Stomach (tissue), 9 donors: ENCODE measurements around the gene CYP1A2. TPM values are rescaled to one million over a fixed set of nuclear protein-coding genes. Genes with fewer than 3 reads are reported as not detected.

ENCODE experiments used
- DNase-seq, 2 donors: peaks; one replicate each; pipeline versions ENCODE4 v3.0.0 to v3.0.0-alpha.2; 2013 to 2019
- H3K27ac ChIP-seq, 5 donors: fragments of 200-600 bp in 4 of 5; sonication (generic) in 4 of 5; one replicate each; pipeline ENCODE4 v1.5.1; 2013 to 2019; ENCODE audit warnings: mild to moderate bottlenecking in 1 of 5, moderate library complexity in 1 of 5
- H3K27me3 ChIP-seq, 3 donors: fragments of 200-600 bp; sonication (generic); one replicate each; pipeline ENCODE4 v1.5.1; 2017 to 2019; ENCODE audit warnings: mixed run types in 1 of 3
- H3K36me3 ChIP-seq, 4 donors: fragments of 200-600 bp; sonication (generic); 1 replicate in 3 of 4; 2 replicates in 1 of 4; pipeline ENCODE4 v1.5.1; 2016 to 2019
- H3K4me1 ChIP-seq, 4 donors: fragments of 200-600 bp; sonication (generic); one replicate each; pipeline ENCODE4 v1.5.1; 2016 to 2019
- H3K4me3 ChIP-seq, 4 donors: fragments of 200-600 bp; sonication (generic) in 3 of 4; one replicate each; pipeline ENCODE4 v1.5.1; 2016 to 2019; ENCODE audit warnings: mild to moderate bottlenecking in 1 of 4
- H3K9me3 ChIP-seq, 4 donors: fragments of 200-600 bp; sonication (generic); one replicate each; pipeline ENCODE4 v1.5.1; 2016 to 2019
- EP300 ChIP-seq: sonication (generic); formaldehyde crosslinking; IDR thresholded peaks from one replicate; pipeline ENCODE4 v1.6.1; 2017; ENCODE audit warnings: antibody characterized with exemption
- POLR2A ChIP-seq, 4 donors: fragments of 450-650 bp; IDR thresholded peaks; one replicate each; pipeline ENCODE4 v1.6.1; 2016; ENCODE audit warnings: antibody characterized with exemption in 4 of 4, control low read depth in 2 of 4, mild to moderate bottlenecking in 1 of 4, moderate library complexity in 1 of 4
- POLR2AphosphoS5 ChIP-seq, 3 donors: sonication (generic); formaldehyde crosslinking; IDR thresholded peaks; one replicate each; pipeline ENCODE4 v1.6.1; 2016; ENCODE audit warnings: antibody characterized with exemption in 3 of 3
- WGBS, 5 donors: extraction: QIAGEN DNeasy Blood & Tissue Kit in 3 of 5; methylation state at CpG; one replicate each; pipeline versions ENCODE4 v1.1.5 to v1.1.7; 2013 to 2018; 5-methylcytosine and 5-hydroxymethylcytosine counted together
- intact Hi-C: fragments of 100-400 bp; cut with DNase I; formaldehyde crosslinking; loops from one replicate; pipeline ENCODE4 v1.15.1; 2023; ENCODE audit warnings: low total_unique reads
- polyA plus RNA-seq, 3 donors: library from polyadenylated mRNA; stranded (reverse); fragments of 200-250 nt; gene quantifications; one replicate each; pipeline ENCODE4 v1.2.3, GENCODE V29; 2013
- total RNA-seq, 5 donors: library from RNA; depleted of rRNA; stranded (reverse); fragments of >200 nt; gene quantifications; one replicate each; pipeline versions ENCODE4 v1.1.0 to v1.2.3, GENCODE V29; 2014 to 2016
- TF ChIP-seq, protein P1 (sequence below), 7 experiments: fragments of 450-650 bp in 4 of 7; fragments of 200-600 bp in 3 of 7; sonication (generic) in 3 of 7; IDR thresholded peaks; one replicate each; pipeline ENCODE4 v1.5.1; 2016 to 2019; ENCODE audit warnings: antibody characterized with exemption in 7 of 7, control low read depth in 2 of 7, mild to moderate bottlenecking in 1 of 7
- donor health status: healthy with polysubstance abuse.
- donor health status: Bipolar disorder and iron deficiency.
- donor health status: healthy.

Gene CYP1A2
- total and polyA plus RNA-seq, 8 donors: not detected

DNA sequence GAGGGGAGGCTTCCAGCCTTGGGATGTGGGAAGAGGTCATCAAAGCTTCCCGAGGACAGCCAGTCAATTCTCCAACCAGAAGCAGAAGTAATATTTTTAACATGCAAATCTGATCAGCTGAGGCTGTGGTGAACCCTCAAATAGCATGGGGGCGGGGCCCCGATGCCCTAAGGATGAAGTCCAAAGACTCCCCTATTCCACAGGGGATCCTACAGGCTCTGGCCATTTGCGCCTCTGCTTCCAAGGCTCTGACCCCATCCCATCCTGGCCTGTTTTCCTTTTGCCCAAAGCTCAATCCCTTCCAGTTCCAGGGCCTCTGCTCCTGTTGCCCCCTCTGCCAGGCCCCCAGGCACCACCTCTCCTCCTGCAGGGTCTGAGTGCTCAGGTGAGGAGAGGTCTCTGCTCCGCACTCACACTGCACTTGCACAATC lies 26.5 kb downstream of the CYP1A2 start:
- no peak for TF ChIP-seq POLR2AphosphoS5 (IDR thresholded peaks at IDR 0.05)
- TF ChIP-seq, protein P1, sequence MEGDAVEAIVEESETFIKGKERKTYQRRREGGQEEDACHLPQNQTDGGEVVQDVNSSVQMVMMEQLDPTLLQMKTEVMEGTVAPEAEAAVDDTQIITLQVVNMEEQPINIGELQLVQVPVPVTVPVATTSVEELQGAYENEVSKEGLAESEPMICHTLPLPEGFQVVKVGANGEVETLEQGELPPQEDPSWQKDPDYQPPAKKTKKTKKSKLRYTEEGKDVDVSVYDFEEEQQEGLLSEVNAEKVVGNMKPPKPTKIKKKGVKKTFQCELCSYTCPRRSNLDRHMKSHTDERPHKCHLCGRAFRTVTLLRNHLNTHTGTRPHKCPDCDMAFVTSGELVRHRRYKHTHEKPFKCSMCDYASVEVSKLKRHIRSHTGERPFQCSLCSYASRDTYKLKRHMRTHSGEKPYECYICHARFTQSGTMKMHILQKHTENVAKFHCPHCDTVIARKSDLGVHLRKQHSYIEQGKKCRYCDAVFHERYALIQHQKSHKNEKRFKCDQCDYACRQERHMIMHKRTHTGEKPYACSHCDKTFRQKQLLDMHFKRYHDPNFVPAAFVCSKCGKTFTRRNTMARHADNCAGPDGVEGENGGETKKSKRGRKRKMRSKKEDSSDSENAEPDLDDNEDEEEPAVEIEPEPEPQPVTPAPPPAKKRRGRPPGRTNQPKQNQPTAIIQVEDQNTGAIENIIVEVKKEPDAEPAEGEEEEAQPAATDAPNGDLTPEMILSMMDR (IDR thresholded peaks at IDR 0.05): no peak
- TF ChIP-seq EP300: no peak
- TF ChIP-seq POLR2A (IDR thresholded peaks at IDR 0.05): no peak
- Histone ChIP-seq H3K27me3 (peaks cover 0 to 7% (median 0%) of the 10 kb centered on the region in 3 donors), H3K27ac (peak overlapping the region in 1 of 5 donors; percentile 87), H3K9me3 (no peaks in the 10 kb centered on the region), H3K4me3 (no peak overlapping the region), H3K4me1 (peaks cover 9 to 64% (median 37%) of the 10 kb centered on the region in 4 donors), H3K36me3 (no peaks in the 10 kb centered on the region)
- 73 to 91% (median 82%) methylated on average over 5 of the region's 5 CpGs for WGBS, 5 donors
- intact Hi-C loops: no loop called here
- DNase-seq: no peak

DNA sequence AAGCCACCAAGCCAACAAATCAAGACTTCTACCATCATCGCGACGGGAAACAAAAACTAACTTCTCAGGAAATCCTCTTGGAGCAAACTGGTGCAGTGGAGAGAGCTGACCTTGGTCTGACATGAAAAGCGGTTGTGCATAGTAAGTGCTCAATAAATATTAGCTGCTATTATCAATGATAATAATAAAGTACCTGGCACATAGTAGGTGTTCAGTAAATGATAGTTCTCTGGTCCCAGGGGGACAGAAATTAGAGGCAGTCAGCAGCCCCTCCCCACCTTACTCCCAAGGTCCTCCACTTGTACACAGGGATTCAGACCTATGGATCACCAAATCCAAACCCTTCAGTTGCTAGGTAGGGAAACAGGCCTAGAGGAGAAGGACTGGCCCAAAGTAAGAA lies 27.2 kb downstream of the CYP1A2 start:
- DNase-seq: no peak
- H3K4me1 ChIP-seq: peaks cover 17 to 69% (median 43%) of the 10 kb centered on the region in 4 donors
- TF ChIP-seq EP300 (no peak), POLR2AphosphoS5 (IDR thresholded peaks at IDR 0.05) (no peak), POLR2A (IDR thresholded peaks at IDR 0.05) (no peak)
- TF ChIP-seq, protein P1 (IDR thresholded peaks at IDR 0.05): no peak
- intact Hi-C loops: no loop called here
- H3K4me3 ChIP-seq: no peak overlapping the region
- H3K9me3 ChIP-seq: no peaks in the 10 kb centered on the region
- 75 to 93% (median 87%) methylated on average over 4 of the region's 4 CpGs for WGBS, 5 donors
- H3K27ac ChIP-seq: peak overlapping the region in 2 of 5 donors; percentile 57 to 87
- no peaks in the 10 kb centered on the region for H3K36me3 ChIP-seq
- H3K27me3 ChIP-seq: no peaks in the 10 kb centered on the region

GRCh38 chr15:74776821-74777768 lies 28.4 kb downstream of the CYP1A2 start:
- peak in 1 of 2 donors; percentile 63 for DNase-seq
- intact Hi-C loops: no loop called here
- WGBS, 5 donors: 35 to 61% (median 52%) methylated on average over 11 to 13 of the region's 13 CpGs
- no peak for TF ChIP-seq POLR2AphosphoS5 (IDR thresholded peaks at IDR 0.05)
- H3K36me3 ChIP-seq: no peaks in the 10 kb centered on the region
- no peak overlapping the region for H3K4me3 ChIP-seq
- H3K4me1 ChIP-seq: peaks cover 25 to 67% (median 43%) of the 10 kb centered on the region in 4 donors
- H3K27me3 ChIP-seq: no peaks in the 10 kb centered on the region
- no peaks in the 10 kb centered on the region for H3K9me3 ChIP-seq
- H3K27ac ChIP-seq: peak overlapping the region; percentile 43 to 95 (median 63)

DNA sequence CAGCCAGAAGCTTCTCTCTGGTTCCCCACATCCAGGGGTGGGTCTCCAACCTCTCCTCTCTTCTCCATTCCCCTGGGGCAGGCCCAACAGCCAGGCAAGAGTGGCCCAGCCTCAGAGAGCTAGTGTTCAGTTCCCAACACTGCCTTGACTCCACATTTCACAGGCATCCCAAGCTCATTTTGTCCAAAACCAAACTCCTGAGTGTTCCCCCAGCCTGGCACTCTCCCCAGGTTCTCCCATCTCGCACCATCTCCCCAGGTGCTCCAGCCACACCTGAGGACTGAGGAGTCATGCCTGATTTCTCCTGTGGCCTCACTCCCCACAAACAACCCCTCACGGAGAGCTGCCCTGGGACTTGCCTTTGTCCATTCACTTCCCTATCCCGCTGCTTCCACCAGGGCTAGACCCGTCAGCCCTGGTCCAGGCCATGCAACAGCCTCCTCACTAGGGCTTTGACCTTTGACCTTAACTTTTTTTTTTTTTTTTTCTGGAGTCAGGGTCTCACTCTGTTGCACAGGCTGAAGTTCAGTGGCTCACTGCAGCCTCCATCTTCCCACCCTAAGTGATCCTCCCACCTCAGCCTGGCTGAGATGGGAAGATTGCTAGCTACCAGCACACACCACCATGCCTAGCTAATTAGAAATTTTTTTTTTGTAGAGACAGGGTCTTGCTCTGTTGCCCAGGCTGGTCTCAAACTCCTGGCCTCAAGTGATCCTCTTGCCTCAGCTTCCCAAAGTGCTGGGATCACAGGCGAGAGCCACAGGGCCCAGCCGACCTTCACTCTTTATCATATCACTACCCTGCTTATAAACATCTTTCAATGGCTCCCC lies 29.3 kb downstream of the CYP1A2 start:
- intact Hi-C loops: no loop called here
- no peak for DNase-seq
- TF ChIP-seq, protein P1 (IDR thresholded peaks at IDR 0.05): no peak
- TF ChIP-seq EP300 (no peak), POLR2AphosphoS5 (IDR thresholded peaks at IDR 0.05) (no peak), POLR2A (IDR thresholded peaks at IDR 0.05) (no peak)
- Histone ChIP-seq H3K4me3 (no peak overlapping the region), H3K36me3 (no peaks in the 10 kb centered on the region), H3K9me3 (no peaks in the 10 kb centered on the region), H3K27me3 (no peaks in the 10 kb centered on the region), H3K4me1 (peaks cover 29 to 71% (median 49%) of the 10 kb centered on the region in 4 donors), H3K27ac (peak overlapping the region in 4 of 5 donors; percentile 57 to 95 (median 75))
- 83 to 94% (median 89%) methylated on average over 6 of the region's 6 CpGs for WGBS, 5 donors
